ENCODE data around the gene SMC1B. TPM values are rescaled to one million over a fixed set of nuclear protein-coding genes. Genes with fewer than 3 reads are reported as not detected.
"Not testable (repeated sequence)": the region's sequence is repeated elsewhere in the genome, so short reads cannot be mapped to it uniquely, and the experiment has no call there.

SMC1B gene
- total RNA-seq, 2 donors from 2014 or later, result 2.7 to 3.2 TPM

- no peak for ATAC-seq (replicated peaks in 1 of 2)
- Mint-ChIP-seq H3K4me1 (ENCODE audit: low read depth) (peaks cover 24% of the 10 kb centered on the region), H3K27ac (no peak overlapping the region), H3K4me3 (no peak overlapping the region), H3K36me3 (ENCODE audit: insufficient read depth in 2 of 2) (no peaks in the 10 kb centered on the region), H3K27me3 (ENCODE audit: low read depth) (no peaks in the 10 kb centered on the region), H3K9me3 (no peaks in the 10 kb centered on the region)
- DNase-seq, result no peak
These were observed 107.8 kb downstream of the SMC1B start for GRCh38 chr22:45305456-45306075.

GRCh38 chr22:45304971-45305370, 108.4 kb downstream of the SMC1B start:
- Mint-ChIP-seq H3K27me3 (ENCODE audit: low read depth) (no peaks in the 10 kb centered on the region), H3K4me3 (no peak overlapping the region), H3K27ac (no peak overlapping the region), H3K4me1 (ENCODE audit: low read depth) (peaks cover 23% of the 10 kb centered on the region), H3K9me3 (no peaks in the 10 kb centered on the region), H3K36me3 (ENCODE audit: insufficient read depth in 2 of 2) (no peaks in the 10 kb centered on the region)
- DNase-seq (no peak), ATAC-seq (replicated peaks in 1 of 2) (no peak)

- Mint-ChIP-seq H3K9me3 (no peaks in the 10 kb centered on the region), H3K4me3 (peak overlapping the region; percentile 27 to 72), H3K4me1 (ENCODE audit: low read depth) (peaks cover 12% of the 10 kb centered on the region), H3K36me3 (ENCODE audit: insufficient read depth in 2 of 2) (no peaks in the 10 kb centered on the region), H3K27me3 (ENCODE audit: low read depth) (no peaks in the 10 kb centered on the region), H3K27ac (peak overlapping the region; percentile 96)
- ATAC-seq (replicated peaks in 1 of 2) (peak; percentile 20 to 39), DNase-seq (no peak)
These were observed 110.2 kb downstream of the SMC1B start for GRCh38 chr22:45303181-45303580.

GRCh38 chr22:45302751-45303150, 110.6 kb downstream of the SMC1B start:
- ATAC-seq (replicated peaks in 1 of 2), result peak; percentile 26 to 59
- Mint-ChIP-seq H3K27me3 (ENCODE audit: low read depth) (no peaks in the 10 kb centered on the region), H3K36me3 (ENCODE audit: insufficient read depth in 2 of 2) (no peaks in the 10 kb centered on the region), H3K4me3 (no peak overlapping the region), H3K27ac (no peak overlapping the region), H3K4me1 (ENCODE audit: low read depth) (peaks cover 12% of the 10 kb centered on the region), H3K9me3 (no peaks in the 10 kb centered on the region)
- no peak for DNase-seq

DNA sequence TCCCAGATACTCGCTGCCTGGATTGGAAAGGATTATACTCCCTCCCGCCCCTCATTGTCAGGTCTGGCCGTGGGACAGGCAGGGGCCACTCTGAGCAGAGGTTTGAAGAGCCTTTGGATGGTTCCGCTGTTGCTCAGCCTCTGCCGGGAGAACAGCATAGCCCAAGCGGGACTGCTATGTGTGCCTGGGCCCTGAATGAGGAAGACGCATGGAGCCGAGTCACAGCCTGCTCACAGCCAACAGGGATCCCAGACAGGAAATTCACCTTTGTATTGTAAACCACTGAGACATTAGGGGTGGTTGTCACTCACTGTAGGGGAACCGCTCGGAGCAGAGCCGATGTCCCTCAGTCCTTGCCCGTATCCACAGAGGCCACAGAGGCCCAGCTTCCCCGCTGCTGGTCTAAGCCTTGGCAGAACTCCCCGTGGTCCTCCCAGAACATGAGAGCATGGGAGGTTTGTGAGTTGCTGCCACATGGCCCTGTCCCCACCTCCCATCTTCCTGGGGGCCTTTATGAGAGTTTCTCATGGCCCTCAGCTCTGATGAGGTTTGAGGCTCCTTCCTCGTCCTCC, 114.4 kb downstream of the SMC1B start:
- H3K4me3 Mint-ChIP-seq, result no peak overlapping the region
- H3K9me3 Mint-ChIP-seq, result no peaks in the 10 kb centered on the region
- no peak for ATAC-seq (replicated peaks in 1 of 2)
- no peaks in the 10 kb centered on the region for H3K27me3 Mint-ChIP-seq (ENCODE audit: low read depth)
- H3K27ac Mint-ChIP-seq, result no peak overlapping the region
- peaks cover 21% of the 10 kb centered on the region for H3K4me1 Mint-ChIP-seq (ENCODE audit: low read depth)
- no peak for DNase-seq
- no peaks in the 10 kb centered on the region for H3K36me3 Mint-ChIP-seq (ENCODE audit: insufficient read depth in 2 of 2)

DNA sequence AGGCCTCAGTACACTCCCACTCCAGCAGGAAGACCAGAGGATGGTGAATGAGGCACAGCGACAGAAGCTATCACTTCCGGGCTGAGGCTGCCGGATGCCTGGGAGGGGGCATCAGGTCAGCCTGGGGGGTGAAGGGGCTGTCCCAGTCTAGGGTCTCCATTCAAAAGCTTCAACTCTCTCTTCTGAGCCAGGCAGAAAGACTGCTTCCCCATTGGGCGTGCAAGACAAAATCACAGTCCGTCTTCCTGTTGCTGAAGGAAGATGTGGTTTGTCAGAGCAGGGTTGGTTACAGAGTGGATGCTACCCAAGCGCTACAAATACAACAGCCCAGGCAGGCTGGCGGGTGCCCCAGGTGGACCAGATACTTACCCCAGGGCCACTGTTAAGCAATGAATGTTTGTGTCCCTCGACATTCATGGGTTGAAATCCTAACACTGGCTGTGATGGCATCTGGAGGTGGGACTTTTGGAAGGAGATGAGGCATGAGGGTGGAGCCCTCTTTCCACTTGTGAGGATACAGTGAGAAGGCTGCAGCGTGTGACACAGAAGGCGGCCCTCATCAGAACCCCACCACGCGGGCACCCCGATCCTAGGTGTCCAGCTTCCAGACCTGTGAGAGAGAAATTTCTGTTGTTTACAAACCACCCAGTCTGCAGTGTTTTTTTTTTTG, 116.6 kb downstream of the SMC1B start:
- DNase-seq (peak in 1 of 2 donors; percentile 32), ATAC-seq (replicated peaks in 1 of 2) (peak; percentile 65 to 83)
- peak overlapping the region; percentile 66 for H3K27ac Mint-ChIP-seq
- H3K9me3 Mint-ChIP-seq, result no peaks in the 10 kb centered on the region
- H3K36me3 Mint-ChIP-seq (ENCODE audit: insufficient read depth in 2 of 2), result no peaks in the 10 kb centered on the region
- no peaks in the 10 kb centered on the region for H3K27me3 Mint-ChIP-seq (ENCODE audit: low read depth)
- peak overlapping the region; percentile 36 to 54 for H3K4me3 Mint-ChIP-seq
- peaks cover 10% of the 10 kb centered on the region for H3K4me1 Mint-ChIP-seq (ENCODE audit: low read depth)

DNA sequence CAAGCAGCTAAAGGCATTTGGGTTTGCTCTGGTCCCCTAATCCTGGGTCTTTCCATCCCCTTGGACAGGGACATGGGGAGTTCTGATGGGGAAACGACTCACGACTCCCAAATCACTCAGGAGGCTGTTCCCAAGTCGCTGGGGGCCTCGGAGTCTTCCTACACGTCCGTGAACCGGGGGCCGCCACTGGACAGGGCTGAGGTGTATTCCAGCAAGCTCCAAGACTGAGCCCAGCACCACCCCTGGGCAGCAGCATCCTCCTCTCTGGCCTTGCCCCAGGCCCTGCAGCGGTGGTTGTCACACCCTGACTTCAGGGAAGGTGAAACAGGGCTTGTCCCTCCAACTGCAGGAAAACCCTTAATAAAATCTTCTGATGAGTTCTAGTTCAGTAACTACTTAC, 117.9 kb downstream of the SMC1B start:
- Mint-ChIP-seq H3K4me3 (no peak overlapping the region), H3K4me1 (ENCODE audit: low read depth) (peaks cover 9% of the 10 kb centered on the region)

GRCh38 chr22:45295004-45295403, 118.4 kb downstream of the SMC1B start:
- DNase-seq; H3K9me3 Mint-ChIP-seq; H3K4me1 Mint-ChIP-seq (ENCODE audit: low read depth); ATAC-seq (replicated peaks in 1 of 2); H3K27ac Mint-ChIP-seq; H3K36me3 Mint-ChIP-seq (ENCODE audit: insufficient read depth in 2 of 2); H3K27me3 Mint-ChIP-seq (ENCODE audit: low read depth); H3K4me3 Mint-ChIP-seq: not testable (repeated sequence)

More for the DNA sequence above, 117.9 kb downstream of the SMC1B start:
- Mint-ChIP-seq H3K9me3 (no peaks in the 10 kb centered on the region), H3K27ac (no peak overlapping the region), H3K36me3 (ENCODE audit: insufficient read depth in 2 of 2) (no peaks in the 10 kb centered on the region), H3K27me3 (ENCODE audit: low read depth) (no peaks in the 10 kb centered on the region)
- ATAC-seq (replicated peaks in 1 of 2), result no peak
- no peak for DNase-seq

Other genes starting within 250 kb of the SMC1B start
- gene NUP50, start 249.7 kb downstream of the SMC1B start, total RNA-seq, result 100 to 1,000 TPM; 162 to 184 TPM
- gene KIAA0930, start 172.7 kb downstream of the SMC1B start, total RNA-seq, result 10 to 100 TPM; 25.3 to 26.4 TPM
- not detected for gene UPK3A, start 128.7 kb downstream of the SMC1B start, total RNA-seq
- 100 to 1,000 TPM in 1 of 2 donors, 10 to 100 TPM in 1; 50.1 to 130 TPM for gene FAM118A, start 103.7 kb downstream of the SMC1B start, total RNA-seq
- gene RIBC2, start 94 bp upstream of the SMC1B start, total RNA-seq, result 1 to 10 TPM; 3.5 to 7.6 TPM
- gene FBLN1, start 89.3 kb upstream of the SMC1B start, total RNA-seq, result not detected

Measured in activated T-cell treated with anti-CD3 and anti-CD28 coated beads, Interleukin-2, amount 50 U/mL, for 72 hours (primary cell).